HCT116 (cell line): ENCODE data around the gene SERINC3. TPM values are rescaled to one million over a fixed set of nuclear protein-coding genes. Genes with fewer than 3 reads are reported as not detected.

Experiments used
- ATAC-seq: fragments of 200-7000 bp; cut with Tn5 transposase; 2 replicates; pipeline ENCODE4 v1.9.1; 2020; ENCODE audit warnings: mild to moderate bottlenecking, moderate library complexity
- BruUV-seq: library from RNA; stranded (reverse); fragments of 400-500 nt; replicated peaks from 2 replicates; lab custom pipeline; 2021; lab: Mats Ljungman, UMichigan
- CTCF ChIA-PET: fragments of 300-600 bp; sonication (Branson Sonifier 250); formaldehyde crosslinking; loops from one replicate; lab custom pipeline; 2021; ENCODE audit warnings: antibody characterized with exemption; lab: Charles Lee
- POLR2A ChIA-PET: fragments of 300-600, 350-600 bp; sonication (Branson Sonifier 250); formaldehyde crosslinking; loops from one replicate; lab custom pipeline; 2021; ENCODE audit warnings: antibody characterized with exemption; lab: Charles Lee
- RAD21 ChIA-PET, 2 experiments: fragments of 300-600 bp; sonication (Branson Sonifier 250); formaldehyde crosslinking; loops; one replicate each; lab custom pipeline; 2023; ENCODE audit warnings: low total read pairs in 2 of 2; ENCODE audit not compliant: uncharacterized antibody in 2 of 2, unreplicated experiment in 2 of 2, low non-redundant PET in 1 of 2; lab: Charles Lee
- DNase-seq: peaks from one replicate; pipeline ENCODE4 v3.0.0-alpha.2; 2010; ENCODE audit warnings: low read depth, low spot score
- H2AFZ ChIP-seq: fragments of 200-600 bp; shearing (Covaris generic), sonication (generic); 2 replicates; pipeline ENCODE4 v1.6.1; 2017; ENCODE audit warnings: low read depth, mixed run types, mixed read lengths, antibody characterized with exemption, low read length; ENCODE audit not compliant: poor library complexity, severe bottlenecking
- H3K27ac ChIP-seq: 2 replicates; pipeline ENCODE4 v1.5.1; 2012; ENCODE audit warnings: low read depth, low read length
- H3K27me3 ChIP-seq: fragments of 200-600 bp; sonication (generic); 2 replicates; pipeline ENCODE4 v1.6.1; 2016; ENCODE audit warnings: mixed run types, low read length, mixed read lengths; ENCODE audit not compliant: insufficient read depth
- H3K36me3 ChIP-seq, 2 experiments: fragments of 200-500 bp in 1 of 2; fragments of 200-600 bp in 1 of 2; sonication (Bioruptor generic) in 1 of 2; sonication (generic) in 1 of 2; 2 replicates each; pipeline versions ENCODE4 v1.5.1 to v1.6.1; 2014 to 2016; ENCODE audit warnings: low read length in 2 of 2, inconsistent platforms in 1 of 2, mixed read lengths in 1 of 2, mixed run types in 1 of 2; ENCODE audit not compliant: insufficient read depth in 2 of 2, control insufficient read depth in 1 of 2
- H3K4me1 ChIP-seq, 2 experiments: fragments of 200-600 bp in 1 of 2; sonication (generic) in 1 of 2; 2 replicates each; pipeline versions ENCODE4 v1.5.1 to v1.6.1; 2012 to 2017; ENCODE audit warnings: low read length in 2 of 2, inconsistent platforms in 1 of 2, mild to moderate bottlenecking in 1 of 2, mixed read lengths in 1 of 2, mixed run types in 1 of 2, moderate library complexity in 1 of 2; ENCODE audit not compliant: insufficient read depth in 2 of 2, control insufficient read depth in 1 of 2
- H3K4me2 ChIP-seq: fragments of 200-600 bp; sonication (generic); 2 replicates; pipeline ENCODE4 v1.6.1; 2017; ENCODE audit warnings: mixed run types, low read length, mixed read lengths
- H3K4me3 ChIP-seq, 2 experiments: fragments of 200-600 bp in 1 of 2; sonication (generic) in 1 of 2; replicated peaks in 1 of 2; 2 replicates each; pipeline ENCODE4 v1.5.1; 2011 to 2016; ENCODE audit warnings: low read length in 2 of 2, control low read depth in 1 of 2, low read depth in 1 of 2, mild to moderate bottlenecking in 1 of 2, mixed read lengths in 1 of 2, mixed run types in 1 of 2
- H3K79me2 ChIP-seq: fragments of 200-600 bp; sonication (generic); 2 replicates; pipeline ENCODE4 v1.6.1; 2017; ENCODE audit warnings: mild to moderate bottlenecking, mixed run types, low read length, moderate library complexity, mixed read lengths; ENCODE audit not compliant: insufficient read depth
- H3K9ac ChIP-seq: fragments of 200-600 bp; sonication (generic); 2 replicates; pipeline ENCODE4 v1.6.1; 2016; ENCODE audit warnings: low read length, mixed read lengths
- H3K9me2 ChIP-seq: fragments of 200-600 bp; sonication (generic), shearing (Covaris generic); 2 replicates; pipeline ENCODE4 v1.6.1; 2017; ENCODE audit warnings: mixed run types, mild to moderate bottlenecking, moderate library complexity; ENCODE audit not compliant: insufficient read depth
- H3K9me3 ChIP-seq, 2 experiments: fragments of 200-500 bp in 1 of 2; fragments of 200-600 bp in 1 of 2; sonication (Bioruptor generic) in 1 of 2; sonication (generic) in 1 of 2; 2 replicates each; pipeline ENCODE4 v1.6.1; 2014 to 2017; ENCODE audit warnings: low read length in 2 of 2, mixed read lengths in 2 of 2, inconsistent platforms in 1 of 2, low read depth in 1 of 2, mild to moderate bottlenecking in 1 of 2, mixed run types in 1 of 2, moderate library complexity in 1 of 2; ENCODE audit not compliant: control insufficient read depth in 1 of 2, insufficient read depth in 1 of 2
- H4K20me1 ChIP-seq: fragments of 200-600 bp; sonication (generic), shearing (Covaris generic); 2 replicates; pipeline ENCODE4 v1.6.1; 2017; ENCODE audit warnings: mixed run types, mild to moderate bottlenecking, moderate library complexity; ENCODE audit not compliant: insufficient read depth
- EGR1 ChIP-seq: IDR thresholded peaks from 2 replicates; pipeline ENCODE4 v1.6.1; 2012; ENCODE audit warnings: low read depth
- ELF1 ChIP-seq: IDR thresholded peaks from 2 replicates; pipeline ENCODE4 v1.6.1; 2012; ENCODE audit warnings: low read depth, borderline replicate concordance
- EZH2phosphoT487 ChIP-seq: fragments of 200-600 bp; IDR thresholded peaks from 2 replicates; pipeline ENCODE4 v1.6.1; 2018; ENCODE audit warnings: antibody characterized with exemption, borderline replicate concordance
- FOSL1 ChIP-seq: IDR thresholded peaks from 2 replicates; pipeline ENCODE4 v1.6.1; 2012; ENCODE audit warnings: low read depth
- JUND ChIP-seq: IDR thresholded peaks from 2 replicates; pipeline ENCODE4 v1.6.1; 2012
- POLR2A ChIP-seq: IDR thresholded peaks from 2 replicates; pipeline ENCODE4 v1.7.0; 2011; ENCODE audit warnings: borderline replicate concordance; ENCODE audit not compliant: insufficient read depth, insufficient read length; ENCODE audit errors: extremely low read depth
- POLR2AphosphoS5 ChIP-seq: IDR thresholded peaks from 2 replicates; pipeline ENCODE4 v1.6.1; 2011; ENCODE audit warnings: mild to moderate bottlenecking, low read depth, low read length, moderate library complexity
- RAD21 ChIP-seq: IDR thresholded peaks from 2 replicates; pipeline ENCODE4 v1.6.1; 2012; ENCODE audit warnings: low read depth, mild to moderate bottlenecking
- SIN3A ChIP-seq: IDR thresholded peaks from 2 replicates; pipeline ENCODE4 v1.6.1; 2012; ENCODE audit warnings: low read depth
- SP1 ChIP-seq: IDR thresholded peaks from 2 replicates; pipeline ENCODE4 v1.6.1; 2012; ENCODE audit warnings: low read depth
- YY1 ChIP-seq: IDR thresholded peaks from 2 replicates; pipeline ENCODE4 v1.6.1; 2011; ENCODE audit warnings: low read length, low read depth, moderate library complexity, mild to moderate bottlenecking; ENCODE audit not compliant: insufficient replicate concordance; ENCODE audit errors: extremely low read depth
- ZBTB33 ChIP-seq: IDR thresholded peaks from 2 replicates; pipeline ENCODE4 v1.6.1; 2011; ENCODE audit warnings: mild to moderate bottlenecking, low read length, moderate library complexity; ENCODE audit not compliant: insufficient replicate concordance; ENCODE audit errors: extremely low read depth
- ZFX ChIP-seq: fragments of 450-650 bp; IDR thresholded peaks from 2 replicates; pipeline ENCODE4 v1.6.1; 2017
- ZNF274 ChIP-seq: fragments of 200-500 bp; sonication (Bioruptor generic); IDR thresholded peaks from 2 replicates; pipeline ENCODE4 v1.6.1; 2014; ENCODE audit warnings: mild to moderate bottlenecking, low read depth, low read length, inconsistent platforms
- intact Hi-C: fragments of 100-400 bp; cut with micrococcal nuclease; formaldehyde crosslinking; loops from 2 replicates; pipeline ENCODE4 v1.10.0; 2022
- total RNA-seq: library from RNA; stranded (reverse); gene quantifications from one replicate; pipeline ENCODE4 v1.2.1, GENCODE V29; 2021; ENCODE audit not compliant: unreplicated experiment
- TF ChIP-seq, protein P1 (sequence below): IDR thresholded peaks from 2 replicates; pipeline ENCODE4 v1.6.1; 2012
- TF ChIP-seq, protein P2 (sequence below): IDR thresholded peaks from 2 replicates; pipeline ENCODE4 v1.6.1; 2012; ENCODE audit warnings: low read depth

The SERINC3 gene
- total RNA-seq, 1 experiment from 2014 or later: 56.8 TPM

DNA sequence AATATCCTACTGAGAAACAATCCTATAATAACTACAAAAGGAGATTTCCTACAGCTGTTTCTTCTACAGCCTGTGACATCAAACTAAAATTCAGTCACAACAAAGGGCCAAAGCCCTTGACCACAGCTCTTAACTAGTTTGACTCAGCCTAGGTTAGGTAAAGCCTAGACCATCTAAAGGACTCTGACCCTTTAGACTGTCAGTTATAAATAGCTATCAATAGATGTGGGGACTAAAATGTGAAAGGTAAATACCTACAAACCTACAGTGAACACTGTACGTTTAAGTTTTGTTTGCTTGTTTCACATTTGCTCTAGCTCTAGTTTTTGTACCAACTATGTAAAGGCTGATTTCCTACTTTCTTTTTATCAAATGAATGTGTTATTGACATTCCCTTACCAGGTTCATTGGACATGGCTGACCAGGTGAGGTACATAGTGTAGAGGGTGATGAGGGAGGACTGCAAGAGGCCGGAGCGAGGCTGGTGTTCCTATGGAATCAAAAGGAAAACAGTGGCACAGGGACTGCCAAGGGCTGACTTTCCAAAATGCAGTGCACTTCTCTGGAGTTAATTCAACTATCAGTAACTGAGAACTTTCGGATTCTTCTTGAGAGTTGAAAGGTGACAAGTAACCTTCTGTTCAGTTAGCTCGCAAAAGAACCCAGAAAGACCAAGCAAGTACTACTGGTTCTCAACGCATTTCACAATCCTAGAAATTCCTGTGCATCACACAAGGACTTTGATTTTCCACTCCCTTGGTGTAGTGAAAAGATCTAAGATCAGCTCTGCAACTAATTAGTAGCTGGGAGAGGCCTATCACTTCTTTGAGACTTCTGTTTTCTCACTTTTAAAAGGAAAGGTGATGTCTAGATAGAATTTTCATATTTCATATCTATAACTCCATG is 17.2 kb downstream of the SERINC3 start:
- no peaks in the 10 kb centered on the region for H3K9me2 ChIP-seq
- no peak overlapping the region for H2AFZ ChIP-seq
- H3K4me2 ChIP-seq: no peak overlapping the region
- H3K36me3 ChIP-seq: peaks cover 24 to 63% of the 10 kb centered on the region in 2 experiments; a peak in 3 of 4 replicates
- ChIA-PET RAD21 (no interaction called here), POLR2A (no interaction called here), CTCF (no interaction called here)
- H3K9me3 ChIP-seq: no peaks in the 10 kb centered on the region
- intact Hi-C loops: no loop called here
- no peak overlapping the region for H3K9ac ChIP-seq
- no peak overlapping the region for H3K27ac ChIP-seq
- no peaks in the 10 kb centered on the region for H3K27me3 ChIP-seq
- ATAC-seq: no peak
- DNase-seq: no peak
- no TSS peak for BruUV-seq
- H3K79me2 ChIP-seq: no peaks in the 10 kb centered on the region
- no peaks in the 10 kb centered on the region for H3K4me1 ChIP-seq
- TF ChIP-seq FOSL1: no peak
- no peak for TF ChIP-seq ZBTB33
- TF ChIP-seq RAD21: no peak
- no peak for TF ChIP-seq SIN3A
- TF ChIP-seq, protein P1, sequence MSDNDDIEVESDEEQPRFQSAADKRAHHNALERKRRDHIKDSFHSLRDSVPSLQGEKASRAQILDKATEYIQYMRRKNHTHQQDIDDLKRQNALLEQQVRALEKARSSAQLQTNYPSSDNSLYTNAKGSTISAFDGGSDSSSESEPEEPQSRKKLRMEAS: no peak
- no peak for TF ChIP-seq JUND
- TF ChIP-seq, protein P2, sequence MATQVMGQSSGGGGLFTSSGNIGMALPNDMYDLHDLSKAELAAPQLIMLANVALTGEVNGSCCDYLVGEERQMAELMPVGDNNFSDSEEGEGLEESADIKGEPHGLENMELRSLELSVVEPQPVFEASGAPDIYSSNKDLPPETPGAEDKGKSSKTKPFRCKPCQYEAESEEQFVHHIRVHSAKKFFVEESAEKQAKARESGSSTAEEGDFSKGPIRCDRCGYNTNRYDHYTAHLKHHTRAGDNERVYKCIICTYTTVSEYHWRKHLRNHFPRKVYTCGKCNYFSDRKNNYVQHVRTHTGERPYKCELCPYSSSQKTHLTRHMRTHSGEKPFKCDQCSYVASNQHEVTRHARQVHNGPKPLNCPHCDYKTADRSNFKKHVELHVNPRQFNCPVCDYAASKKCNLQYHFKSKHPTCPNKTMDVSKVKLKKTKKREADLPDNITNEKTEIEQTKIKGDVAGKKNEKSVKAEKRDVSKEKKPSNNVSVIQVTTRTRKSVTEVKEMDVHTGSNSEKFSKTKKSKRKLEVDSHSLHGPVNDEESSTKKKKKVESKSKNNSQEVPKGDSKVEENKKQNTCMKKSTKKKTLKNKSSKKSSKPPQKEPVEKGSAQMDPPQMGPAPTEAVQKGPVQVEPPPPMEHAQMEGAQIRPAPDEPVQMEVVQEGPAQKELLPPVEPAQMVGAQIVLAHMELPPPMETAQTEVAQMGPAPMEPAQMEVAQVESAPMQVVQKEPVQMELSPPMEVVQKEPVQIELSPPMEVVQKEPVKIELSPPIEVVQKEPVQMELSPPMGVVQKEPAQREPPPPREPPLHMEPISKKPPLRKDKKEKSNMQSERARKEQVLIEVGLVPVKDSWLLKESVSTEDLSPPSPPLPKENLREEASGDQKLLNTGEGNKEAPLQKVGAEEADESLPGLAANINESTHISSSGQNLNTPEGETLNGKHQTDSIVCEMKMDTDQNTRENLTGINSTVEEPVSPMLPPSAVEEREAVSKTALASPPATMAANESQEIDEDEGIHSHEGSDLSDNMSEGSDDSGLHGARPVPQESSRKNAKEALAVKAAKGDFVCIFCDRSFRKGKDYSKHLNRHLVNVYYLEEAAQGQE: no peak
- no peak for TF ChIP-seq EGR1
- TF ChIP-seq EZH2phosphoT487: no peak
- no peak for TF ChIP-seq POLR2AphosphoS5
- TF ChIP-seq ELF1: no peak
- no peak for TF ChIP-seq ZFX
- no peak for TF ChIP-seq YY1
- TF ChIP-seq POLR2A: no peak
- no peak for TF ChIP-seq SP1
- no peak for TF ChIP-seq ZNF274
- no peaks in the 10 kb centered on the region for H4K20me1 ChIP-seq
- no peak overlapping the region for H3K4me3 ChIP-seq
